CD4-positive, alpha-beta T cell treated with Interleukin-15 for 4 hours (primary cell): ENCODE data around the gene CDCA8.
A peak's percentile ranks its signal among the peaks of the same experiment; 100 is the strongest.
"Not testable (repeated sequence)": the region's sequence is repeated elsewhere in the genome, so short reads cannot be mapped to it uniquely, and the experiment has no call there.

Experiments used
- DNase-seq: peaks from one replicate; pipeline ENCODE4 v3.0.0-alpha.2; 2020; ENCODE audit warnings: low spot score

CDCA8 gene

GRCh38 chr1:37673920-37674319, 18.4 kb upstream of the CDCA8 start:
- DNase-seq = peak; percentile 59

DNA sequence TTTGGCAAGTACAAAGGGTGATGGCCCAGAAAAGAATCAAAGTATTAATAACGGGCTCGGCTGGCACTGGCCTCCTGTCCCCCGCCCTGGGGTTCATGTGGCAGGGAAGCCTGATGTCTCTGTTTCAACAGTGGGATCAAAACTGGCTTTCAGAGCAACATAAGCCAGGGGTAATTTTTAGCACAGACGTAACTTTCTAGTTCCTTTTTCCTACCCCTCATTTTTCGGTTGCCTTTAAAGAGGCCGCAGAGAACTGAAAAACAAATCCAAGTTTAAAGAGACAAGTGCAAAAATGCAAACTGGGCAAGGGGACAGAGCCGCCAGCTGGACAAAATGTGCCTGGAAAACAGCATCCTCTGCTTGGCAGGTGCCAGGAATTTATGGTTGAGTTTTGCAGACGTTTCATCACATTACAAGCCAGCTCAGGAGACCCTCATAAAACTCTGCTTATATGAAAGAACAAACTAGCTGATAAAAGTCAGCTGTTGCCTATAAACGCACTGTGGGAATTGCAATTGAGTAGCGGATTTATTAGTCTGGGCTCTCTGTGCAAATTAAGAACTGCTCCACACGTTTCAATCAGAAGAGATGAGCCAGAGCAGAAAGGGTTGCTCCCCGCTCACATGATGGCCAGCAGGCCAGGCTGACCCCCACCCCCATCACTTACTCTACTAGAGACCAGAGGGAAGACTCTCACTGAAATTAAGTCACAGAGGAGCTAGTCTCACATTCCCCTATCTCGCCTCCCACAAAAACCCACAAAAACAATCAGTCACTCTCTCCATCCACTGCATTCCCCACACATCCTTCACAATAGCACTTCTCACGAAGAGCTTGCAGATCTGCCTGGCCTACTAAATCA, 15.8 kb upstream of the CDCA8 start:
- no peak for DNase-seq

DNA sequence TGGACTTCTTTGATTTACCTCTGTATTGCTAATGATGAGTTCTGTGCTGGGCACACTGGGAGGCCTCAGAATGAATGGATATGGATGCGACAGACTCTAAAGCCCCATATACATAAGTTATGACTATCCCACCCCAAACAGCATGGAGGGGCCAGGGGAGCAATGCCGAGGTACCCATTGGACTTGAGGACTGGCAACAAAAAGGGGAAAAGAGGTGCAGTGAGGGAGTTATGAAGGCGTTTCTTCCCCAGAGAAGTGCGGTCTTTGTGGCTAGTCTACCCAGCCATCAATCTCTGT, 15.2 kb upstream of the CDCA8 start:
- no peak for DNase-seq

GRCh38 chr1:37677808-37678207, 14.5 kb upstream of the CDCA8 start:
- DNase-seq = no peak

DNA sequence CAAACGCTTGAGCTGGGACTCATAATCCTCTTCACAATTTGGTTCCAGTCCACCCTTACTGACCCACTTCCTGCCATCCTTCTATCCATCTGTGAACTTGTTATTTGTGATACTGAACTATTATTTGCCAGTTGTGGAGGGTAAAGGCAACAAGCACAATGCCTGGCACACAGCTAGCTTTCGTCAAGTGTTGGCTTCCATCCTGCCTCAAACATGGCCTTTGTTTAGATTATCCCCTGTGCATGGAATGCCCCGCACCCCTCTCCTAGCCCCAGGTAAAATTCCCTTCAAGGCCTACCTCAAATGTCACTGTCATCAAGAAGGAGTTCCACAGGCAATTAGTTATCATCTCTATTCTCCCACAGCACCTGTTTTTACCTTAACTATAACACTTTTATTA, 11.4 kb upstream of the CDCA8 start:
- DNase-seq = no peak

- DNase-seq = peak; percentile 79
These were observed 9.9 kb upstream of the CDCA8 start for GRCh38 chr1:37682334-37682987.

- DNase-seq = not testable (repeated sequence)
These were observed 8.1 kb upstream of the CDCA8 start for GRCh38 chr1:37684182-37684581.

GRCh38 chr1:37685722-37686121, 6.6 kb upstream of the CDCA8 start:
- DNase-seq = no peak

- DNase-seq = not testable (repeated sequence)
These were observed 4.6 kb upstream of the CDCA8 start for GRCh38 chr1:37687764-37688163.

DNA sequence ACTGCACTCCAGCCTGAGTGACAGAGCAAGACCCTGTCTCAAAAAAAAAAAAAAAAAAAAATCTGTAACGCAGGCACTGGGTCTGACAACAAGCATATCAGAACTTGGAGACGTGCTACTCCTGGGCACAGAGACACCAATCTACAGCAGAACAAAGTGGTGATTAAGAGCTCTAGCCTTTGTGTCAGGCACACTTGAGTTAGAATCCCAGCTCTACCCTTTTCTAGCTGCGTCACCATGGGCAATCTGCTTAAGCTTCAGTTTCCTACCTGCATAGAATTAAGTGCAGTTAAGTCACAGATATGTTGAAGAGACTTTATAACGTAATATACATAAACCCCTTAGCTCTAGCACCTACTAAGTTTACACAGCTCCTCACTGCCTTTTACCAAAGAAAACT, 3.4 kb upstream of the CDCA8 start:
- no peak for DNase-seq

DNA sequence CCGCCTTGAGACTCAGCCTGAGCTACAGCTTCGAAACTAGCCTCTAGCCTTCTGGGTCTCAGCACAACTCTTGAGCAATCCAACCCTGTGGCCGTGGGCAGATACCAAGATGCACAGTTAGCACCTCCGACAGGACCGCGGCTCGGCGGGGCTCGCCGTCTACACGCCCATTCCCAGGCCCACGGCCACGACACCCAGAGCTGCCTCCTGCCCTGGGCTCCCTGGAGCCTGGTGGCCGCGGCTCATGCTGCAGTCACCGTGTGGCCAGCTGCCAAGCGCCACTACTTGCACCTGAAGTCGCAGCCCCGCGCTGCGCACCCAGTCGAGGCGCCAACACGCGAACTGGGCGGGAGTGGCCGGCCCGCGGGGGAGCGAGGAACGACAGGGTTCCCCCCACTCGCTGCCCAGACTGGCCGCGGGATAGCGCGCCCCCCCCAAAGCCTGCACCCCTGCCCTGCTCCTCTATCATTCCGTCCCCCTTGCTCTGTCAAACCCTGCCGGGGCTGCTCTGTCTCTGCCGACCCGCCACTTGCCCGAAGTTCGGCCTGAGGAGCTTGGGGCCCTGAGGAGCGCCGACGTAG, 729 bp upstream of the CDCA8 start:
- no peak for DNase-seq

DNA sequence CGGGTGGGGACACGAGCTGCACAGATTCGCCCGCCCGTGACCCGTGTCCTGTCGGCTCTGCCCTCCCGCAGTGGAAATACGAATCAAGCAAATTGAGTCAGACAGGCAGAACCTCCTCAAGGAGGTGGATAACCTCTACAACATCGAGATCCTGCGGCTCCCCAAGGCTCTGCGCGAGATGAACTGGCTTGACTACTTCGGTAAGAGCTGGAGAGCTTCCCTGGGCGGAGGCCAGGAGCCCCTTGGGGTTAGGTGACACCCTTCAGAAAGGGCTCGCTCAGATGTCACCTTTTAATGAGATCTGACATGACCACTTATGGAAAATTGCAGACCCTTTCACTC, 489 bp downstream of the CDCA8 start:
- DNase-seq = no peak

GRCh38 chr1:37697090-37697489, 4.8 kb downstream of the CDCA8 start:
- DNase-seq = no peak

- no peak for DNase-seq
These were observed 5.4 kb downstream of the CDCA8 start for GRCh38 chr1:37697737-37698136.

DNA sequence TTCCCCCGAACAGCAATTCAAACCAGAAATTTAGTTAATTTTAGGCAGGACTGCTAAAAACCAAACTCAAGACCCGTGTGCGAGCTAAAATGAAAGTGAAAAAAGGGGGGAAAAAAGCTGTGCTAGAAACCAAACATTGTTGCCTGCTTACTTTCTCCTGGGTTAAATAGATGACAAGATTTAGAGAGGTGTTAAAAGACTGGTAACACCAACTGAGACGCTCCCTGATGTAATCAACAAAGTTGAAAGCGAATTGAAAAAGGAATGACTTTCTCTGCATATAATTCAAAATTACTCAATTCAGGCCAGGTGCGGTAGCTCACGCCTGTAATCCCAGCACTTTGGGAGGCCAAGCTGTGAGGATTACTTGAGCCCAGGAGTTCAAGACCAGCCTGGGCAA, 6.8 kb downstream of the CDCA8 start:
- peak; percentile 4 for DNase-seq

GRCh38 chr1:37701051-37701450, 8.7 kb downstream of the CDCA8 start:
- DNase-seq = no peak

- DNase-seq = no peak
These were observed 10.7 kb downstream of the CDCA8 start for GRCh38 chr1:37703061-37703460.

- no peak for DNase-seq
These were observed 12.7 kb downstream of the CDCA8 start for GRCh38 chr1:37704966-37705365.

GRCh38 chr1:37705399-37705798, 13.1 kb downstream of the CDCA8 start:
- DNase-seq = no peak

GRCh38 chr1:37708471-37708870, 16.2 kb downstream of the CDCA8 start:
- no peak for DNase-seq

DNA sequence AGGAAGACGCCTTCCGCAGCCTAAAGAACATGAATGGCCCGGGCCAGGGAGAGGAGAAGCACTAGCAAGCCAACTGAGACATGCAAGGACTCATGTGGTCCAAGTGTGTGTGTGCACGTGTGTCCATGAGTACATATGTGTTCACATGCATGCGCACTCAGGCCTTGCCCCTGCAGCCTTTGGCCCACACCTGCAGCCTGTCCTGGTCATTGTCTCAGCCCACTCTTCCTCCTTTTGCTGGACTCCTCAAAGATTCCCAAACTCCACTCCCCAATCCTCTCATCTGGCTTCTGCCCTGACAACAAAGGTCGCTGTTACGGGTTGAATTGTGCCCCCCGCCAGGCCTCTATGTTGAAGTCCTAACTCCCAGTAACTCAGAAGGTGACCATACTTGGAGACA, 21.9 kb downstream of the CDCA8 start:
- DNase-seq = no peak

GRCh38 chr1:37714689-37715088, 22.4 kb downstream of the CDCA8 start:
- DNase-seq = no peak

DNA sequence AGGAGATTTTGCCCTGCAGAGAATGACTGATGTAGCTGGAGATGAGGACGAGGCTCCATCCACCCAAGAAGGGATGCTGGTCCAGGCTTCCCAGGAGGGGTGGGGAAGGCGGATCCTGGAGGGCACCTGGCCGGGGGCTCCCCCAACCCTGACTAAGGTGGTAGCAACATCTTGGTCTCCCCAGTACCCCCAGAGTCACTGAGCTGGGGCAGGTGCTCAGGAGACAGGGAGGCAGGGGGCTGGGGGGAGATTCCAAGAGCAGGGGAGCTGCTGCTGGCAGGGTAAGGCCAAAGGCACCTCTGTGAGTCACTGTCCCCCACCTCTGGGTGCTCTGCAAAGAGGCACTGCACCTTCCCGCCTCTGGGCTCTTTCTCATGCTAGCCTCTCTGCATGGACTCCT, 24.0 kb downstream of the CDCA8 start:
- DNase-seq = no peak

GRCh38 chr1:37717631-37718030, 25.3 kb downstream of the CDCA8 start:
- DNase-seq = no peak
